ENCODE data around the gene RAB32.

Gene RAB32

DNA sequence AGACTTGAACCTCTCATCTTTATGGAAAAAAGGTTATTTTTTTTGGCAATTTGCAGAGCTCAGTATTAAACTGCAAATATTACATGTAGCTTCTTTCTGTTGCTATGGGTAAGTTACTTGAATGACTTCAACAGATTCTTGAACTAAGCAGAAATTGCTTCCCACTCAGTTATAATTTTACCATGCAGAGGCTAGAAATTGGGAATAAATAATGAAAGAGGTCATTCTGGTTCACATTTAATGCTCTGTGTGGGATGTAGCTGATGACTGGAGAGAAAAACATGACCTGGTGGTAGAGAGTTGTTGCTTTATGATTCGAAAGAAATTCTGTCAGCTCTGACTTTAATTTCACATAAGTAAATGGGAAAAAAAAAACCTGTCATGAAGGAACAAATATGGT lies 38.3 kb downstream of the RAB32 start:
- in situ Hi-C loops (cut with HindIII; ENCODE audit: low sequenced_read_pairs) = no loop called here

DNA sequence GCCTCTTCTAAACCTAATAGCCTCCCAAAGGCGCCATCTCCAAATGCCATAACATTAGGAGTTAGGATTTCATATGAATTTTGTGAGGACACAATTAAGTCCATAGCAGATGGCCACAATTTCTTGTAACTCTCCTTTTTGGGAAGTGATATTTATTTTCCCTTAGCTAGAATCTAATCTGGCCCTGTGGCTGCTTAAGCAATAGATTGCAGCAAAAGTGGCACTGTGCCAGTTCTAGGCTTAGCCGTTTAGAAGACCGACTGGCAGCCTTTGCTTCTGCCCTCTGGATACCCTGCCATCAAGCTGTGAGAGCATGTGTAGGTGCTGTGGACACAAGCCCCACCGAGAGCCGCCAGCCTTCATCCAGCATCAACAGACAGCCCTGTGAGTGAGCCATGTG lies 39.2 kb downstream of the RAB32 start:
- in situ Hi-C loops (cut with HindIII; ENCODE audit: low sequenced_read_pairs) = no loop called here

DNA sequence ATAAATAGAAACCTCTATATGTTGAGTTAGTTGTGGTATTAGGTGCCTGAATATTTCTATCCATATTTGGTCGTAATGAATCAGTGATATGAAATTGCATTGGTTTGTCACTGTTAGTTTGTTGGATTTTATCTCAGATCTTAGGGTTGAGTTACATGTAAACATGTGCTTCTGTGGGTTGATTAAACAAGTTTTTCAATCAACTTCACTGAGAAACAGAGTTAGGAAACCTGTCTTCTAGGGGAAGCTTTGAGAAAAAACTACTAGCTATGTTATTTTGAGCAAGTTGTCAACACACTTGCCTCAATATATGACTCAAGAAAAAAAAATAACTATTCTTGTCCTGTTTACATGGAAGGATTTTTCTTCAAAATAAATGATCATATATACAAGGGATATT lies 40.3 kb downstream of the RAB32 start:
- in situ Hi-C loops (cut with HindIII; ENCODE audit: low sequenced_read_pairs) = no loop called here

DNA sequence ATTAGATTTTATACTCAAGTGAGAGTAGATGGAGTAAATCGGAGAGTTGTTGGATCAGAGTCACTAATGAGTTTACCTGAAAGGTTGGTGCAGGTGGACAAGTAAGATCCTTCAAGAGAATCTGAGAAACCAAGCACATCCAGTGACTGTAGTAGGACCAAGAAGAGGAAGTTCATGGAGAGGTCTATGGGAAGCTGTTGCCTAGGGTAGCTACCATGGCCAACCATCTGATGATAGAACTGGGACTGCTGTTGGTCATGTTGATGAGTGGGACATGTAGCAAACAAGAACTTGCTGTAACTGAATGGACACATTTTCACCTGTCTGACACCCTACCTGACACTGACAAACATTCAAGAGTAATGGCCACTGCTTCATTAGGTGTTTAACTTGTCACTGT lies 43.8 kb downstream of the RAB32 start:
- in situ Hi-C loops (cut with HindIII; ENCODE audit: low sequenced_read_pairs) = no loop called here

DNA sequence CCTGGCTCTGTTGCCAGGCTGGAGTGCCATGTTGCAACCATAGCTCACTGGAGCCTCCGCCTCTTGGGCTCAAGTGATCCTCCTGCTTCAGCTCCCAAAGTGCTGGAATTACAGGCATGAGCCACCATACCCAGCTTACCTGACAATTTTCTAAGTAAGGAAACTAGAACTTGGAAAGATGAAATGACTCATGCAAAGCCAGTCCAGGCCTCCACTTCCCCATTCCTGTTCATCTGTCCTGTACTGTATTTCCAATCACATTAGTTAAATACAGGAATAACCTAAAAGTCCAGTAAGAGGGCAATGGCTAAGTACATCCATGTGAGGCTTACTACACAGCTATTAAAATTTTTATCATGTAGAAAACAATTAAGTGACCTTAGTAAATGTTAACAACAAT lies 46.9 kb downstream of the RAB32 start:
- in situ Hi-C loops (cut with HindIII; ENCODE audit: low sequenced_read_pairs) = no loop called here

DNA sequence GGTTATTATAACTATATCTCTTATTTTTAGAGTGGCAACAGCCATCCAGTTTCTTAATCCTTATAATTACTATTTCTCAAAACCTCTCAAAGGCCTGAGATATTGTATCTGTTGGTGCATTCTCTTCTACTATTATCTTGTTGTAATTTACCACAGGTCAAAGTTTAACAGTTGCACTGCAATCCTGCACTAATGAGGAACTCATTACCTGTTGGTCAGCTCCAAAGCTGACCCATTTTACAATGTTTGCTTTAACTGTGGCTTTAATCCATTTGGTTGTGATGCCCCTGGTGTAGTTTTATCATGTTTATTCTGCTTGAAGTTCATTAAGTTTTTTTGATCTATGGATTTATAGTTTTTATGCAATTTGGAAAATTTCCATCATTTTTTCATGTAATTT lies 48.8 kb downstream of the RAB32 start:
- in situ Hi-C loops (cut with HindIII; ENCODE audit: low sequenced_read_pairs) = no loop called here

DNA sequence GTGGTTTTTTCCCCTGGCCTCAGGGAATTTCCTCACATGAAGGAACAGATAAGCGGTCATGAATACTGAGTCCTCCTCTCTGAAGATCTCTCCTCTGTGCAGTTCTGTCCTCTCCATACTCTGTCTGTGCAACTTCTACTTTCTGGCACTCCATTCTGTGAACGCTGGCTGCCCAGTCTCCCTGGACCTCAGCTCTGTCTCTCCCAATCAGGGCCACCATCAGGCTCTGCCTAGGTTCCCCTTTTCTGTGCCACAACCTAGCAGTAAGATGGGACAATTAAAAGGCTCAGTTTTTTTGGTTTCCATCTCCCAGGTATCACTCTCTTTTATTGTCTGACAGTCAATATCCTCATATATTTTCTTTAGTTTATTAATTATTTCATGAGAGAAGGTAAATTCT lies 50.4 kb downstream of the RAB32 start:
- in situ Hi-C loops (cut with HindIII; ENCODE audit: low sequenced_read_pairs) = no loop called here

DNA sequence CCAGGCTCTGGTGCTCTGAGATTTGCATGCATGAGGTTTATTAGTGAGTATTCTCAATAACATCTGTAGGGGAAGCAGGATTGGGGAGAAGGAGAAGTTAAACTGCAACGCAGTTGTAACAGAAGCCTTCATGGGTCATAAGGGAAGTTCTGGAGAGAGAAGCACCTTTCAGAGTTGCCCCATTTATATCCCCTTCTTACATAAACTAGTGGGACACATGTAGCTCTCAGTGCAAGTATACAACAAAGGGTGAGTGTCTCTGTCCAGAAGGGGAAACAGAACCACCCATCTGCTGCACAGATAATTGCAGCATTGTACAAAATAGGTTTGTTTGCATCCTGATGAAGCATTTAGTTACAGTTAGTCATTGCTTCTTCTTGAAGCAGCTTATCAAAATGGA lies 50.9 kb downstream of the RAB32 start:
- in situ Hi-C loops (cut with HindIII; ENCODE audit: low sequenced_read_pairs) = no loop called here

DNA sequence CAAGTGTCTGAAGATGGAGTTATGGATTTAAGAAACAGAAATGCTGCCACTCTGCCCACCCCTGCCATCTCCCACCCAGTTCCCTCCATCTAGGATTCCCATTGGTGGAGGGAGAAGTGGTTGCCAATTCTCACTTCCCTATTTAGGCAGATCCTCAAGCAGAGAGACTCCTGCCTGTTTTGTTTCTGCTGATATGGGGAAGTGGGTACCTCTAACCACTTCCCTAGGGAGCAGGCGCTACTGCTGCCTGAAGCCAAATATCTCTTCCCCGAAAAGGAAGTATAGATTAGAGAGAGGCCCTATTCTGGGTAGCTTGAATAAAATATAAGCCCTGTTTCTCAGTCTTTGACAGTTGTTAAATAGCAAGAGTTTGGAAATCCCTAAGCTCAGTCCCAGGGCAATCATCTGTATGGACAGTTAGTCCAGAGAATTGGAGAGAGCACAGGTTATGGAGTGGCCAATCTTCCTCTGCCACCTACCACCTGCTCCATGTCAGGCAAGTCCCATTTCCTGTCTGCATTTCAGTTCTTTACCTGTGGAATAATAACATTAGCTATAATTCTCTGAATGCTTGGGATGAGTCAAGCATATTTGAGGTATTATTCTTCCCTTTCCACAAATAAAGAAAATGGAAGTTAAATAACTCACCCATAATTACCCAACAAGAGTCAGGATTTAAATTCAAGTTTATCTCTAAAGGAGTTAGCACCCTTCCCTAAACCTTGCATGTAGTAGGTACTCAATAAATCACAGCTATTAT lies 52.5 kb downstream of the RAB32 start:
- in situ Hi-C loops (cut with HindIII; ENCODE audit: low sequenced_read_pairs) = no loop called here

DNA sequence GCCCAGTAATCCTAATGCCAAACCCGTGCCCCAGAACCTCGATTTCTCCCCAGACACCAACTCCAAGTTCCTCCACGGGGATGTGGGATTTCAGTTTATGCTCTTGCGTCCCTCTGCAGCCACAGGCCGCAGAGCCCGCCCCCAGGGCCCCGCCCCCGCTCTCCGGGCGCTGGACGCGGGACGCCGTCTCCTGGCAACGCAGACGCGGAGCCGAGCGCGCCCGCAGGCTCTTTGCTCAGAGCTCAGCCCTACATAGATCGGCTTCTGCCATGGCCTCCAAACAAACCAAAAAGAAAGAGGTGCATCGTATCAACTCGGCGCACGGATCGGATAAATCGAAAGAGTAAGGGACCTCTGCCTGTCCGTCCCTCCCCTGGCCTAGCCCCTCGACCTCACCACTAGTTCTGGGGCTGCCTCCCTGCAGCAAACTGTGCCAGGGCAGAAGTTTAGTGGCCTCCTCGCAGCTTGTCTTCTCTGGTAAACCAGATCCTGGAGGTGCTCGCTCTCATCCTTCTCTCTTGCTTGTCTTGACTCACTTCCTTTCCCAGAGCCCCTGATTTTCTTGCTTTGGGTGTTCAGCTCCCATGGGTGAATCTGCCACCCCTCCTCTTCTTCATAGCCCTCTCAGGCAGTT lies 55.3 kb downstream of the RAB32 start, which contains the start of gene ADGB:
ADGB (plus strand) TSS at position 201 of the 634 bp plus-strand sequence; CDS start at position 270, 69 bp downstream.
- in situ Hi-C loops (cut with HindIII; ENCODE audit: low sequenced_read_pairs) = no loop called here

DNA sequence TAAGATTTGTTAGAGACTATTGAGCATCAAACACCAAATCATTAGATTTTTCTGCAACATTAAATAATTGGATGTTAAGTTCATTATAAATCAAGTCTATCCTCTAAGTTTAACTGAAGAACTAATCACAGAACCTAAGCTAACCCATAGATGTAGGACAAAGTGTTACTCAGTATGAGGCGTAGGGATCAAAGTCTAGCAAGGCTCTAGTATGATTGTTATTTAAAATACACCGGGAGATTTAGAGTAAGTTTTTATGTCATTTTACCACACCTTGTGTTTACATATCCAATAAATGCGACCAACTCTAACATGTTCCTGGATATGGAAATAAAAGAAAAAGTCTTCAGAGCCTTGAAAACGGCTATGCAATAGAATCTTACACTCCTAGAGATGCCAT lies 57.7 kb downstream of the RAB32 start:
- in situ Hi-C loops (cut with HindIII; ENCODE audit: low sequenced_read_pairs) = no loop called here

DNA sequence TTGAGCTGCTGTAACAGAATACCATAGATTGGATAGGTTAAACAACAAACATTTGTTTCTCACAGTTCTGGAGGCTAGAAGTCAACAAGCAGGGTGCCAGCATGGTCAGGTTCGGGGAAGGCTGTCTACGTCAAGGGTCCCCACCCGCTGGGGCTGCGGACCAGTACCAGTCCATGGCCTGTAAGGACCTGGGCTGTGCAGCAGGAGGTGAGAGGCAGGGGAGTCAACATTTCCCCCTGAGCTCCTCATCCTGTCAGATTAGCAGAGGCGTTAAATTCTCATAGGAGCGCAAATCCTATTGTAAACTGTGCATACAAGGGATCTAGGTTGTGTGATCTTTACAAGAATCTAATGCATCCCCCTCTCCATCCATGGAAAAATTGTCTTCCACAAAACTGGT lies 58.9 kb downstream of the RAB32 start:
- in situ Hi-C loops (cut with HindIII; ENCODE audit: low sequenced_read_pairs) = no loop called here

All from DLD1 (cell line).